ENCODE data around the gene RGS7.
"Not testable (repeated sequence)": the region's sequence is repeated elsewhere in the genome, so short reads cannot be mapped to it uniquely, and the experiment has no call there.

RGS7 gene

GRCh38 chr1:241221319-241221718 is 135.7 kb downstream of the RGS7 start:
- no peak for DNase-seq (ENCODE audit: low read depth)
- TF ChIP-seq CTCF (IDR thresholded peaks at IDR 0.05; ENCODE audit: low read depth, low read length, missing control alignments) = no peak
- H3K4me3 ChIP-seq (ENCODE audit: low read depth, low read length) = no peak overlapping the region
- in situ Hi-C loops (cut with HindIII; ENCODE audit: low sequenced_read_pairs) = no loop called here

- DNase-seq (ENCODE audit: low read depth); H3K4me3 ChIP-seq (ENCODE audit: low read depth, low read length); in situ Hi-C loops (cut with HindIII; ENCODE audit: low sequenced_read_pairs): not testable (repeated sequence)
These were observed 136.1 kb downstream of the RGS7 start for GRCh38 chr1:241220913-241221312.

GRCh38 chr1:241219449-241219848 is 137.6 kb downstream of the RGS7 start:
- no peak for TF ChIP-seq CTCF (IDR thresholded peaks at IDR 0.05; ENCODE audit: low read depth, low read length, missing control alignments)
- in situ Hi-C loops (cut with HindIII; ENCODE audit: low sequenced_read_pairs) = no loop called here
- no peak overlapping the region for H3K4me3 ChIP-seq (ENCODE audit: low read depth, low read length)
- no peak for DNase-seq (ENCODE audit: low read depth)

GRCh38 chr1:241217516-241217915 is 139.5 kb downstream of the RGS7 start:
- TF ChIP-seq CTCF (IDR thresholded peaks at IDR 0.05; ENCODE audit: low read depth, low read length, missing control alignments) = no peak
- DNase-seq (ENCODE audit: low read depth) = no peak
- no peak overlapping the region for H3K4me3 ChIP-seq (ENCODE audit: low read depth, low read length)
- in situ Hi-C loops (cut with HindIII; ENCODE audit: low sequenced_read_pairs) = no loop called here

GRCh38 chr1:241215683-241216082 is 141.3 kb downstream of the RGS7 start:
- in situ Hi-C loops (cut with HindIII; ENCODE audit: low sequenced_read_pairs) = no loop called here
- H3K4me3 ChIP-seq (ENCODE audit: low read depth, low read length) = no peak overlapping the region
- no peak for TF ChIP-seq CTCF (IDR thresholded peaks at IDR 0.05; ENCODE audit: low read depth, low read length, missing control alignments)
- no peak for DNase-seq (ENCODE audit: low read depth)

DNA sequence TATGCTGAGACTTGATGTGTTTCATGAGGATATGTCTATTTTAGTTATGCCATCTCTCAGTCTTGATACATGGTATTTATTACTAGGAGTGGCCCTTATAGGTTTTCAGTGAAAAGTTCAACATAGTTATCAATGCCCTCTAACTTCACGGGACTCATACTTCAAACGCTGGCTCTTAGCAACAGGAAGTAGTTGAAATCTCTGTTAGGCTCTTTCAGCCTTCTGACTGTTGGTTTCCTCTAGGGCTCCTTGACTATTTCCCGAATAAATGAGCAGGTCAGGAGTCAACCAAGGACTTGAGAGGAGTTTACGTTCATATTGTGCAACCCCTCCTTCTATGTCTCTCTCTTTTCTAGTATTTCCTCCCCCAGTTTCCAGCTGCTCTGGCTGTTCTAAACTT is 141.8 kb downstream of the RGS7 start:
- TF ChIP-seq CTCF (IDR thresholded peaks at IDR 0.05; ENCODE audit: low read depth, low read length, missing control alignments) = no peak
- no peak overlapping the region for H3K4me3 ChIP-seq (ENCODE audit: low read depth, low read length)
- DNase-seq (ENCODE audit: low read depth) = no peak
- in situ Hi-C loops (cut with HindIII; ENCODE audit: low sequenced_read_pairs) = no loop called here

DNA sequence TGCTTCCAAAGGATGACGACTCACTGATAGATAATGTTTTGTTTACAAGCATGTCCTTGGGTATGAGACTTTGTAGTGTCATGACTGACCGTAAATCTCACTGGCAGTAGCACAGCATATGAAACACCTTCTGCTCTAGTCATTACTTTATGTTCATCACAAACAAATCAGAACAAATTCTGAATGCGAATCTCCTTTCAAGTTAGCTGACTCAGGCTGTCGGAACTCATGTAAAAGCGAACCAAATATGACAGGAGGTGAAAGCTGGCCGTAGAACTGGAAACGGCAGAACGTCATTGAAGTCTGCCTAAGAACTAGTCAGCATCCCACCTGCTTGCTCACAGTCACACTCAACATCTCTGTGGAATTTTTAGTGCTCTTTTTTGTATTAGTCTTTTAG is 143.9 kb downstream of the RGS7 start:
- in situ Hi-C loops (cut with HindIII; ENCODE audit: low sequenced_read_pairs) = no loop called here
- no peak for TF ChIP-seq CTCF (IDR thresholded peaks at IDR 0.05; ENCODE audit: low read depth, low read length, missing control alignments)
- no peak for DNase-seq (ENCODE audit: low read depth)
- no peak overlapping the region for H3K4me3 ChIP-seq (ENCODE audit: low read depth, low read length)

Measured in astrocyte of the cerebellum (primary cell).